Keratinocyte (primary cell): ENCODE data around the gene PCDHB7.
"Not testable (repeated sequence)": the region's sequence is repeated elsewhere in the genome, so short reads cannot be mapped to it uniquely, and the experiment has no call there.

Experiments
- CTCF ChIP-seq, 3 experiments: IDR thresholded peaks in 1 of 3; conservative IDR thresholded peaks in 1 of 3; optimal IDR thresholded peaks in 1 of 3; 2 replicates in 2 of 3; 3 replicates in 1 of 3; pipeline versions ENCODE3 to v1.5.1; 2011; ENCODE audit warnings: low read length in 3 of 3, mild to moderate bottlenecking in 3 of 3, moderate library complexity in 2 of 3, control low read depth in 1 of 3, inconsistent platforms in 1 of 3; ENCODE audit not compliant: insufficient read depth in 2 of 3; ENCODE audit errors: extremely low read depth in 1 of 3
- EZH2 ChIP-seq: IDR thresholded peaks from one replicate; pipeline ENCODE4 v1.6.1; 2012; ENCODE audit warnings: inconsistent platforms, mild to moderate bottlenecking, low read length, moderate library complexity

DNA sequence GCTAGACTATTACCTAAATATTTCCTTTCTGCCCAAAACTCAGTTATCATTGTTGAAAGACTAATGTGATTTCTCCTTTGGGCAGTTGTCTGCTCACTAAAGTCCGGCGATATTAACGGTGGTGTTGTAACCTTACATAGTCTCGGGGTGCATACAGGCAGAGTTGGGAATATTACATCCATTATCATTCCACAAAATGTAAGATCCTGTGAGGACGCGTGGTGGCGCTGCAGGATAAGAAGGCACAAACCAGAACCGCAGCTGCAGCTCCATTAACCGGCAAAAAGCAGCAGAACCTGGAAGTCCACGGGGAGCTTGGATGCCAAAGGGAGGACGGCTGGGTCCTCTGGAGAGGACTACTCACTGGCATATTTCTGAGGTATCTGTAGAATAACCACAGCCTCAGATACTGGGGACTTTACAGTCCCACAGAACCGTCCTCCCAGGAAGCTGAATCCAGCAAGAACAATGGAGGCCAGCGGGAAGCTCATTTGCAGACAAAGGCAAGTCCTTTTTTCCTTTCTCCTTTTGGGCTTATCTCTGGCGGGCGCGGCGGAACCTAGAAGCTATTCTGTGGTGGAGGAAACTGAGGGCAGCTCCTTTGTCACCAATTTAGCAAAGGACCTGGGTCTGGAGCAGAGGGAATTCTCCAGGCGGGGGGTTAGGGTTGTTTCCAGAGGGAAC is 41.4 kb downstream of the PCDHB7 start, which contains the start of gene PCDHB13:
- TF ChIP-seq CTCF (optimal IDR thresholded peaks at IDR 0.05 in 1 of 3, IDR thresholded peaks at IDR 0.05 in 1 of 3, conservative IDR thresholded peaks at IDR 0.05 in 1 of 3; ENCODE audit: extremely low read depth in 1 of 3, insufficient read depth in 2 of 3, low read length in 3 of 3); EZH2: not testable (repeated sequence)
